GM21723 (cell line): Measurements from ENCODE around the gene RNASE13.

Experiments used
- ATAC-seq: cut with Tn5 transposase; IDR thresholded peaks from one replicate; pipeline ENCODE4 v1.9.1; 2021; ENCODE audit warnings: mild to moderate bottlenecking, moderate library complexity; ENCODE audit not compliant: unreplicated experiment

RNASE13 gene, protein sequence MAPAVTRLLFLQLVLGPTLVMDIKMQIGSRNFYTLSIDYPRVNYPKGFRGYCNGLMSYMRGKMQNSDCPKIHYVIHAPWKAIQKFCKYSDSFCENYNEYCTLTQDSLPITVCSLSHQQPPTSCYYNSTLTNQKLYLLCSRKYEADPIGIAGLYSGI

DNA sequence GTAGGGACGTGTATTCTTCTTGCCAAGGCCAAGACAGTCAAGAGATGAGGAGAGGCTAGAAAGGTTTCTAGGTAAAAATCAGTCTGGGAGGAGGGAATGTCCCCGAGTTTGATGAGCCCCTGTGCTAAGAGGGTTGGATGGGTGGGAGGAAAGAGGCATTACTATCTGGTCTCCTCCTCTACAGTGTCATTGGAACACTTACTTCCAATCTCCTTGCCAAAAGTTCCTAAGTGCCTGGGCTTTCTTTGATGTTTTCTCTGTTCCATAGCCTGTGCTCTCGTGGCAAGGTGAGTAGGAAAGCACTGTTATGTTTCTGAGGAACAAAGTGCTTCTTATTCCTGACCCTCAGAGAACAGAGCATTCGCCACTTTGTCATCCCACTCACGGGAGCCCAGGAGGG, at the start of gene RNASE13:
RNASE13 (minus strand) TSS at position 101 of the 400 bp plus-strand sequence. CDS start 519 bp downstream, outside the sequence.
- no peak for ATAC-seq

DNA sequence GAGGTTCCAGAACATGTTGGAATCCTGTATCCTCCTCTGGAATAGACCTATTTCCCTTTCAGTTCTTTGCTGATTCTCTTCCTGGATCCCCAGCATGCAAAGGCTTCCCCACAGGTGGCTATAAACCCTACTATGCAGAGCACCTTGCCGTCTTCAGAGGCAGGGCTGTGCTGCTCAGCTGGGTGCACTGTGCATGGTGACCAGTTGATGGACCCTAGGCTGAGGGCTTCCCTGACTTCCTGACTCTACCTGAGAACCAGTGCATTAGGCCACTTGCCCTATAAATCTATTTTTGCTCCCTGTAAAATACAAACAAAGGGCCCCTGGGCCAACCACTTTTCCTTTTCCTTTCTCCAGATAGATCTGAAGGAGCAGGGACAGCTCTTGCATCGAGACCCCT, 49.8 kb upstream of the RNASE13 start:
- no peak for ATAC-seq

DNA sequence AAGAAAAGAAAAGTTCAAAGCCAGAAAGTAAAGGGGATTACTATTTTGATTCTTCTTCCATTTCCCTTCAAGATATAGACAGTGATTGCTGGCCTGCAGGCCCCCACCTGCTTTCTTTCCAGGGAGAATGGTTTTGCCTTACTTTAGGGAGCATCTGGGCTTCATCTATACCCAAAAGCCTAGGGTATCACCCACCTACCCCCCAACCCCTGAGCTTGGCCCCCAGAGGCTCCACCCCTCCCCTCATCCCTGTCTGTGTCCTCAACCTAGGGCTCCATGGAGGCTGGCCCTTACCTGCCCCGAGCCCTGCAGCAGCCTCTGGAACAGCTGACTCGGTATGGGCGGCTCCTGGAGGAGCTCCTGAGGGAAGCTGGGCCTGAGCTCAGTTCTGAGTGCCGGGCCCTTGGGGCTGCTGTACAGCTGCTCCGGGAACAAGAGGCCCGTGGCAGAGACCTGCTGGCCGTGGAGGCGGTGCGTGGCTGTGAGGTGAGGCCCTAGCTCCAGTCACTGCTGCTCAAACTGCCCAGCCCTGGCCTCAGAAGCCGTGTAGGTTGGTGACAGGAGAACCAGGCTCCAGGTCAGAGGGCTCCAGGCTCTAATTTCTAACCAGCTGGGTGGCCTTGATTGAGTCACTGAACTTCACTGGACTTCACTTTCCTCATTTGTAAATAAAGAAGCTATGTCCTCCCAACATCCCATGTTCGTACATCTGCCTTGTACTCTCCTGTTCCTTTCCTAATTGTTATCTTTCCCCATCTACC, 49.1 kb upstream of the RNASE13 start:
- ATAC-seq, result no peak

DNA sequence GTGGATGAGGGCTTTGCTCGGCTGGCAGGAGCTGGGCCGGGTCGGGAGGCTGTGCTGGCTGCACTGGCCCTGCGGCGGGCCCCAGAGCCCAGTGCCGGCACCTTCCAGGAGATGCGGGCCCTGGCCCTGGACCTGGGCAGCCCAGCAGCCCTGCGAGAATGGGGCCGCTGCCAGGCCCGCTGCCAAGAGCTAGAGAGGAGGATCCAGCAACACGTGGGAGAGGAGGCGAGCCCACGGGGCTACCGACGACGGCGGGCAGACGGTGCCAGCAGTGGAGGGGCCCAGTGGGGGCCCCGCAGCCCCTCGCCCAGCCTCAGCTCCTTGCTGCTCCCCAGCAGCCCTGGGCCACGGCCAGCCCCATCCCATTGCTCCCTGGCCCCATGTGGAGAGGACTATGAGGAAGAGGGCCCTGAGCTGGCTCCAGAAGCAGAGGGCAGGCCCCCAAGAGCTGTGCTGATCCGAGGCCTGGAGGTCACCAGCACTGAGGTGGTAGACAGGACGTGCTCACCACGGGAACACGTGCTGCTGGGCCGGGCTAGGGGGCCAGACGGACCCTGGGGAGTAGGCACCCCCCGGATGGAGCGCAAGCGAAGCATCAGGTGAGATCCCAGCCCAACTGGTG, 47.0 kb upstream of the RNASE13 start:
- no peak for ATAC-seq

DNA sequence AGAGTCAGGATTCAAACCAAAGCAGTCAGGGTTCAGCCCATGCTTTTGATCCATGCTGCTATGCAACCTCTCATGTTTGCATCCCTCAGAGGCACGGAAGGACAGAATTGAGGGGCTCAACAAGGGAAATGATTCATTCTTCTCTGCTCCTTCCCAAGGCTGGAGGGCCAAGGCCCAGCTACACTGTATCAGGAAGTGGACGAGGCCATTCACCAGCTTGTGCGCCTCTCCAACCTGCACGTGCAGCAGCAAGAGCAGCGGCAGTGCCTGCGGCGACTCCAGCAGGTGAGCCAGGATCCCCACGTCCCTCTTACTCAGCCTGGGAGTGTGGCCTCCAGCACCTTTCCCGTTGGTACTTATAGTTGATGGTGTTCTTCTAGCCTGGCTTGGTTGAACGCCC, 44.1 kb upstream of the RNASE13 start:
- no peak for ATAC-seq

DNA sequence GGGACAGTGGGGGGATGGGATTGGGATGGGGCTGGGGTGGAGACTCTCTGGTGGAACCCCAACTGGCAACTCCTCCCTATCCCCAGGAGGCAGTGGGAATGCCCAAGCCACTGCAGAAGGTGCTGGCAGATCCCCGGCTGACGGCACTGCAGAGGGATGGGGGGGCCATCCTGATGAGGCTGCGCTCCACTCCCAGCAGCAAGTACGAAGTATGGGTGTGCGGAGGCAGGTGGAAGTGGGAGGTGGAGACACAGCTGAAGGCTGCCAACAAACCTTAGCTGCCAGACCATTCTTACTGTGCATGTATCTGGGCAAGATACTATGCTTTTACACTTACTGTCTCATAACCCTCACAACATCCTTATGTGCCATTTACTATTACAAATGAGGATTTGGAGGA, 43.7 kb upstream of the RNASE13 start:
- no peak for ATAC-seq

DNA sequence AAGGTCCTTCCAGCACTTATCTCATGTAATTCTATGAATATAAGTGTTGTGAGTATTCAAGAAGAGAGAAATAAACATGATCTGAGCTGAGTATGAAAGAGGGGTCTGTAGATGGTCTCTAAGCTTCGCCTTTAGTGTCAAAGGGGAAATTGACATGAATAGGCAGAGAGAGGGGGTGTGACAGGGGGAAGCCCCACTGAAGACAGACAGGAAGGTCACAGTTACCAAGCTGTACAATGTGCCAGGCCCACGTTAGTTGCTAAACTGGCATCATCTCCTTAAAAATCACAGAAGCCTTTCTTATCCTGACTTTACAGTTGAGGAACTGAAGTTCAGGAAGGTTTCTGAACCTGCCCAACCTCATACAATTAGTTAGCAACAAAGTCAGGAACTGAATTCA, 43.1 kb upstream of the RNASE13 start:
- ATAC-seq, result no peak

DNA sequence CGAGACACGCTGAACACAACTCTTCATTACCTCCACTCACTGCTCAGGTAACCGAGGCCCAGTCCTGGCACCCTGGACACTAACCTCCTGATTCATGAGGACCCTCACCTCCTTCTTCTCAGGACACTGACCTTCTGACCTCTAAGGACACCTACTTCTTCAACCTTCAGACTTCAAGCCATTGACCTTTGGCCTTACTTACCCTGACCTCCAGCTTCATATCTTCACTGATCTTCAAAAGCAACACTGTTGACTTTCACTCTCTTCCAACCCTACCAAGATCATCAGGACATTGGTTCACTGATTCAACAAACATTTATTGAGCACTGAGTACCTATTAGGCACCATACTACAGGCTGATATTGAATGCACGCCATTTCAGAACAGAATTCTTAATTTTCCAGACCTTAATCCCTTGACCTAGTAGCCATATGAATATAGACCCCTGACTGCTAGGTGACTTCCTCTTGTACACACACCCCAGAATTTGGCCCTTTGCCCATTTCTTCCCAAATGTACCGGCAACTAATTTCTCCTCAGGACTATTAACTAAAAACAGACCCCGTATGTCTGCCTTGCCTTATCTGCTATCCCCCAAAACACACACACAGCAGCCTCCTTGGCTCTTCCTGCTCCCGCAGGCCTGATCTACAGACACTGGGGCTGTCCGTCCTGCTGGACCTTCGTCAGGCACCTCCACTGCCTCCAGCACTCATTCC, 41.3 kb upstream of the RNASE13 start:
- ATAC-seq, result no peak

DNA sequence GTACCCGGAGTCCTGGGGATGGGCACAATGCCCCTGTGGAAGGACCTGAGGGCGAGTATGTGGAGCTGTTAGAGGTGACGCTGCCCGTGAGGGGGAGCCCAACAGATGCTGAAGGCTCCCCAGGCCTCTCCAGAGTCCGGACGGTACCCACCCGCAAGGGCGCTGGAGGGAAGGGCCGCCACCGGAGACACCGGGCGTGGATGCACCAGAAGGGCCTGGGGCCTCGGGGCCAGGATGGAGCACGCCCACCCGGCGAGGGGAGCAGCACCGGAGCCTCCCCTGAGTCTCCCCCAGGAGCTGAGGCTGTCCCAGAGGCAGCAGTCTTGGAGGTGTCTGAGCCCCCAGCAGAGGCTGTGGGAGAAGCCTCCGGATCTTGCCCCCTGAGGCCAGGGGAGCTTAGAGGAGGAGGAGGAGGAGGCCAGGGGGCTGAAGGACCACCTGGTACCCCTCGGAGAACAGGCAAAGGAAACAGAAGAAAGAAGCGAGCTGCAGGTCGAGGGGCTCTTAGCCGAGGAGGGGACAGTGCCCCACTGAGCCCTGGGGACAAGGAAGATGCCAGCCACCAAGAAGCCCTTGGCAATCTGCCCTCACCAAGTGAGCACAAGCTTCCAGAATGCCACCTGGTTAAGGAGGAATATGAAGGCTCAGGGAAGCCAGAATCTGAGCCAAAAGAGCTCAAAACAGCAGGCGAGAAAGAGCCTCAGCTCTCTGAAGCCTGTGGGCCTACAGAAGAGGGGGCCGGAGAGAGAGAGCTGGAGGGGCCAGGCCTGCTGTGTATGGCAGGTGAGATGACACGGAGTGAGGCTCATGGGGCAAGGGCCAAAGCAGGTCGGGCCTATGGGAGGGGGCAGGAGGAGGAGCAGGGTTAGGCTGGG, 40.0 kb upstream of the RNASE13 start:
- no peak for ATAC-seq

DNA sequence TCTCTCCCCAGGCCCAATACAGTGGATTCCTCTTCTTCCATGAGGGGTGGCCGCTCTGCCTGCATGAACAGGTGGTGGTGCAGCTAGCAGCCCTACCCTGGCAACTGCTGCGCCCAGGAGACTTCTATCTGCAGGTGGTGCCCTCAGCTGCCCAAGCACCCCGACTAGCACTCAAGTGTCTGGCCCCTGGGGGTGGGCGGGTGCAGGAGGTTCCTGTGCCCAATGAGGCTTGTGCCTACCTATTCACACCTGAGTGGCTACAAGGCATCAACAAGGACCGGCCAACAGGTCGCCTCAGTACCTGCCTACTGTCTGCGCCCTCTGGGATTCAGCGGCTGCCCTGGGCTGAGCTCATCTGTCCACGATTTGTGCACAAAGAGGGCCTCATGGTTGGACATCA, 39.3 kb upstream of the RNASE13 start:
- no peak for ATAC-seq

DNA sequence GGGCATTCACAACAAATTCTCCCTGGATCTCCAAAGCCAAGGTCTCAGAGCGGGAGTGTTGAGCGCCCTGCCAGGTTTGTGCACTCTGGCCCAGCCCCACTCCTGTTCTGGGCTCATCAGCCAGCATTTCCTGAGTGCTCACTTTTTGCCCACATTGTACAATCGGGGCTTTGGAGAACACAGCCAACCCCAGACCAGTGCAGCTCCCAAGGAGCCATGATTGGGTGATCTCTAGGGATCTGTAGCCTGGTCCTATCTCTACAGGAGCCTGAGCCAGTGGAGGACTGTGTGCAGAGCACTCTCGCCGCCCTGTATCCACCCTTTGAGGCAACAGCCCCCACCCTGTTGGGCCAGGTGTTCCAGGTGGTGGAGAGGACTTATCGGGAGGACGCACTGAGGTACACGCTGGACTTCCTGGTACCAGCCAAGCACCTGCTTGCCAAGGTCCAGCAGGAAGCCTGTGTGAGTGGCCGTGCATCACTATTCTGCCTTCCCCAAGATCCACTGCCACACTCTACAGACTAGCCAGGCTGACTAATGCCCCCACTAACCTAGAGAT, 38.3 kb upstream of the RNASE13 start:
- no peak for ATAC-seq

DNA sequence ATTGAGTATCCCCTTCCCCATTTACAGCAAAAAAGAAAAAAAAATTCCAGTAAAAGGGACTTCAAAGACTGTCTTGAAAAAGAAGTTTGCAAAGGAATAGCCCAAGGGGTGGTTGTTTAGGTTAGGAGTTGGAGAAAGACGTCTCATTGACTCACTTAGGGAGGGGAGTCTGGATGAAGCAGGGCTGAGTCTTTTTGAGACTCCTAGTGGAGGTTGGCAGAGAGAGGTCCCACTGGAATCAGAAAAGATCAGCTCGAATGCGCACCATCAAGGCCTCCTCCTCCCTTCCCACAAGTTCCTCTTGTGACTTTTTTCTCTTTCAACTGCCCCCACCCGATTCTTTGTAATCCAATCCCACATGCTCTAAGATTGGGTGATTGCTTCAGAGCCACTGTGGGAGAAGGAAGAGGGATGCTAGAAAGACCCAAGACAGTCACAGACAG, 37.4 kb upstream of the RNASE13 start:
- ATAC-seq, result no peak

DNA sequence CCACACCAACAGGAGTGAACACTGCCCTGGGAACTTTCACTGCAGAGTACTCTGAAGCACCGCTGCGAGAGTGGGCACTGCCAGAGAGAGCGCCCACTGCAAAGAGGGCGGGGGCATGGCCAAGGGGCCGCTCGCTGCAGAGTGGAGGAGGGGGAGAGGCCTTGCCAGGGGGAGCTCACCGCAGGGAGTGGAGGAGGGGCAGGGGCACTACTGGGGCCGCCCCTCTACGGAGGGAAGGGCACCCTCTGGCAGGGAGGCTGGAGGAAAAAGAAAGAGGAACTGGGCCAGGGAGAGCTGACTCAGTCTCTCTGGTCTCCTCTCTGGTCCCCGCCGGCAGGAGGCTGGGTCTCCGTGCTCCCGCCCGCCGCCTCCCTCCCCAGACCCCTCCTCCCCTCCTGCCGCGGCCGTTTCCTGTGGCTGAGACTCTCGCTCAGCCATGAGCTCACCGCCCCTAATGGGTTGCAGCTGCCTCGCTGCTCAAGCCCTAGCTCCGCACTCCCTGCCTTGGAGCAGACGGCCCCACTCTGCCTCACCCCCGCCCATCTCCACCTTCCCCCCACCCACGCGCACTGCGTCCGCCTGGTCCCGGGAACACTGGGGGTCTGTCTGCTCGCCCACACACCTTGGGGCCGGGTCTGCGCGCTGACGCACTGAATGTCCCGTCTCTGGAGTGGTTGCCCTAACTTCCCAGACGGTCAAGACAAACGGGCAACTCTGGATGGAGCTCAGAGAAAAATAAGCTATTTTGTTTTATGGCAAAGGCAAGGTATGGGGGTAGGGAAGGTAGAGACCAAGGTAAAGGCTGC, 36.8 kb upstream of the RNASE13 start:
- peak; percentile 73 for ATAC-seq

DNA sequence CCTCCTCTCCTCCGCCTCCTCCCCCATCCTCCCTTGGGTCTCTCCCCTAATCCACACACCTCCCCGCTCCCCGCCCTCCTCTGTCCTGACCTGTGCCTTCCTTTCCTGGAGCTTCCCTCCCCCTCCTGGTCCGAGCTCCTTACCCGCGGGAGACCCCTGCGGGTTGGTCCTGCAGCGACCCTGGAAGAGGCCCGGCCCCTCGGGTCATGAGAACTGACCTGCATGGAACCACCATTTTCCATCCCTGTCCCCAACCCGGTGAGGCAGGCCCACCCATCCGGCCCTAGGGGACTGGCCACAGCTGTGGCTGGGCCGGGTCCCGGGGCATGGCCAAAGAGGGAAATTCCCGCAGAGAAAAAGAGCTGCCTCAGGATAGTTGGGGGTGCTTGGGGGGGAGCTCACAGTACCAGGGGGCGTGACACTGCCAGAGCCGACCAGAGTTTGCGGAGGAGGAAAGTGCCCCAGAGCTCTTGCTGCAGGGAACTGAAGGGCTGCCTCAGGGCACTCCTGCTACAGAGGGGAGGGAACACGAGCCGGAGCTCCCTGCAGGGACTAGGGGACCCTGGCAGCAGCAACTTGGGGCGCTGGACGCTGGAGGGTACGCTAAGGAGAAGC, 36.1 kb upstream of the RNASE13 start:
- peak; percentile 13 for ATAC-seq

DNA sequence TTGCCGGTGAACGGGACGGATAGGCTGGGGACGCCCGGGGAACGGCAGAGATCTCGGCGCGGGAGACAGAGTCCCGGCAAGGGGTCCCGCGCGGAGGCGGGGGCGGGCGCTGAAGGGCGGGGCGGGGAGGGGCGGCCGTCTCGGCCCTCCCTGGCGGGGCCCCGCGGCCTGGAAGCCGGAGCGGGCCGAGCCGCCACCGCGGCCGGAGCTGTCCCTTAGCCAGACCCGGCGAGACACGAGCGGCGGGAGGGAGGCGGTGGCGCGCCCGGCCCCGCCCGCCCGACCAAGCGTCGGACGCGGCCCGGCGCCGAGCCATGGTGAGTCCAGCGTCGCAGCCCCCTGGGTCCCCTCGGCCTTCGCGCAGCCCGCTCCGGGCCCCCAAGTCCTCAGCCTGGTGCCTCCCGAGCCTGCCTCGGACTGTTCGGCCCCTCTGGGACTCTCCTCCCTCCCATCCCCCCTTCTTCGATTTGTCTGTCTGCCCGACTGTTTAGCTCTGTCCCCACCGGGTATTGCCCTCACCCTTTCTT, 35.5 kb upstream of the RNASE13 start, which contains the start of gene ARHGEF40:
ARHGEF40 (plus strand) TSS at position 222 of the 527 bp plus-strand sequence; CDS start at position 315, 93 bp downstream.
- ATAC-seq, result no peak

DNA sequence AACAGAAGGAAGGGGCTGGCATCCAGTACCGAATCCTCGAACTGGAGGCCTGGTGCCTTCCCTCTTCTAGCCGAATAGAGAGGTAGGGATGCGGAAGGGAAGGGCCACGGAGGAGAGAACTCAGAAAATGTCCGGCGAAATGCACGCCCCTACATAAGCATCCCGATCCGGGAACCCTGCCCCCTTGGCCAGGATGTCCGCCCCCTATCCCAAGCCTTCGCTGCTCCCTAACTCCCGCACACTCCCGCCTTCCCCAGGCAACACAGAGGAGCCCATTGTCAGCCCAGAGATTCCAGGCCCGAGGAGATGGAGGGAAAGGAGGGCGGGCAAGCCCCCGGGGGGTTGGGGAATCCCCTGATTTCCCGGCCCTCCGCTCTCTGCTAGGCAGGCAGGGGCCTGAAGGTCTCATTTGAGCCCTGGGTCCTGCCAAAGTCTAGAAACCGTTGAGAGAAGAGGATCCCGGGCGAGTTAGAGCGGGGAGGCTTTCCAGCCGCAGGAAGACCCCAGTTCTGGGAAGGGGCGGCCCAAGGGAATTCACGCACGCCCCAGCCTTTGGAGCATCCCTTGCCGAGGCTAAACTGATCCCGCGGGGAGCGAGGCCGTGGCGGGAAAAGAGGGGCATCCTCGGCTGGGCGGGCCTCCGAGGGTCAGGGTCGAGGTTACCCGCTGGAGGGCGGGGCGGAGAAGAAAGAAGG, 34.9 kb upstream of the RNASE13 start:
- ATAC-seq, result no peak

DNA sequence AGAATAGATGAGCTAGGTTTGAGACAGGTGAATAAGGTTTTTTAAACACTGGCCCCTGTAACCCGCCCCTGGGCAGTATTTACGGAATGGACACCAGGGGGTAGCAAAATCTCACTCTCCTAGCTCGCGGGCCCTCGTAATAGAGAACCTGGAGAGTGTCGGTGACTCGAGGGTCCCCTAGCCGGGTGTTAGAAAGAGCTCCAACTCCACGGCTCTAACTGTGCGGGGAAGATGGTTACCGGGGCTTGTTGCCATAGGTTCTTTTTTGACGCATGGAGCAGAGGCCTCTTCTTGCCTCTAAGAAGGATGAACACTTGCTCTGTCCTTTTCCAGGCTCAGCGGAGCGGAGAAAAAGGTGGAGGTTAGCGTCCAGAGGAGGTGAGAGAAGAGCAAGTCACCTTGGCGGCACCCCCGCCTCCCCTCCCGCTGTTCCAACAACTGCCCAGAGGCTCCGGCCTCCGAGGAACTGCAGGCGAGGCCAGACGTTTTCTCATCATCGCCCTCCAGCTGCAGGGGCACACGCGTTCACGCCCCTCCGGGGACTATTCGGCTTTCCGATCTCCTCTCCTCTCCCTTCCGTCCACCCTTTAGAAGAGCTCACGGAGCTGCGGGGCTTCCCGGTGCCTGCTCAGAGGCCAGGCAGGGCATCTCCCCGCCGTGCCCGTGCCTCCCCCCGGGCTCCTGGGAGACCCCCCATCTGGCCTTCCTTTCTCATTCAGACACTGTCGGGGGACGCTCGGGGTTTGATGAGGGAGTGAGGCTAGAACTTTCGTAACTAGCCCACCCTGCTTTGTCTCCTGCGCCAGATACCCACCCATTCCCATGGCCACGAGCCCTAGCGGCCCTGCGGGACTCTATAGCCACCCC, 34.1 kb upstream of the RNASE13 start:
- ATAC-seq, result no peak
